H9 (cell line): Measurements from ENCODE around the gene KCNJ14. TPM values are rescaled to one million over a fixed set of nuclear protein-coding genes. Genes with fewer than 3 reads are reported as not detected.

Source experiments
- DNase-seq: peaks from one replicate; pipeline ENCODE4 v3.0.0-alpha.2; 2017
- H2AFZ ChIP-seq: one replicate; pipeline ENCODE4 v1.6.1; 2013; ENCODE audit warnings: mild to moderate bottlenecking, low read length, control low read depth, moderate library complexity
- H2AK5ac ChIP-seq: 2 replicates; pipeline ENCODE4 v1.6.1; 2013; ENCODE audit warnings: low read length, control low read depth, mixed read lengths; ENCODE audit not compliant: insufficient read length
- H2BK120ac ChIP-seq: one replicate; pipeline ENCODE4 v1.6.1; 2013; ENCODE audit warnings: low read depth, mild to moderate bottlenecking, low read length, control low read depth, inconsistent platforms; ENCODE audit not compliant: poor library complexity, severe bottlenecking
- H2BK12ac ChIP-seq: 2 replicates; pipeline ENCODE4 v1.6.1; 2013; ENCODE audit warnings: low read length, control low read depth, mixed read lengths, low read depth; ENCODE audit not compliant: insufficient read length
- H2BK15ac ChIP-seq: 2 replicates; pipeline ENCODE4 v1.6.1; 2013; ENCODE audit warnings: low read depth, low read length, control low read depth
- H2BK20ac ChIP-seq: one replicate; pipeline ENCODE4 v1.6.1; 2013; ENCODE audit warnings: low read depth, mild to moderate bottlenecking, low read length, control low read depth, inconsistent platforms; ENCODE audit not compliant: poor library complexity, severe bottlenecking
- H2BK5ac ChIP-seq: 2 replicates; pipeline ENCODE4 v1.6.1; 2013; ENCODE audit warnings: low read length, control low read depth, mixed read lengths; ENCODE audit not compliant: insufficient read length
- H3K14ac ChIP-seq: 2 replicates; pipeline ENCODE4 v1.6.1; 2013; ENCODE audit warnings: low read length, control low read depth; ENCODE audit not compliant: insufficient read depth
- H3K18ac ChIP-seq: 2 replicates; pipeline ENCODE4 v1.6.1; 2013; ENCODE audit warnings: low read depth, mild to moderate bottlenecking, mixed read lengths, low read length, control low read depth; ENCODE audit not compliant: insufficient read length
- H3K23ac ChIP-seq: 2 replicates; pipeline ENCODE4 v1.6.1; 2013; ENCODE audit warnings: low read length, control low read depth, mixed read lengths, low read depth; ENCODE audit not compliant: insufficient read length
- H3K23me2 ChIP-seq: 2 replicates; pipeline ENCODE4 v1.6.1; 2013; ENCODE audit warnings: low read depth, mild to moderate bottlenecking, mixed read lengths, low read length, control low read depth; ENCODE audit not compliant: insufficient read length, poor library complexity, severe bottlenecking
- H3K27ac ChIP-seq: 2 replicates; pipeline ENCODE4 v1.5.1; 2013; ENCODE audit warnings: low read length, control low read depth, mixed read lengths, low read depth; ENCODE audit not compliant: insufficient read length
- H3K27me3 ChIP-seq: 2 replicates; pipeline ENCODE4 v1.6.1; 2013; ENCODE audit warnings: low read length, control low read depth, inconsistent platforms; ENCODE audit not compliant: insufficient read depth
- H3K4ac ChIP-seq: 2 replicates; pipeline ENCODE4 v1.6.1; 2013; ENCODE audit warnings: low read depth, mild to moderate bottlenecking, control low read depth, inconsistent platforms, low read length, moderate library complexity
- H3K4me1 ChIP-seq: 2 replicates; pipeline ENCODE4 v1.6.1; 2013; ENCODE audit warnings: low read length, control low read depth, inconsistent platforms; ENCODE audit not compliant: insufficient read depth
- H3K4me2 ChIP-seq: 2 replicates; pipeline ENCODE4 v1.6.1; 2013; ENCODE audit warnings: low read length, control low read depth, mixed read lengths; ENCODE audit not compliant: insufficient read length, insufficient read depth
- H3K56ac ChIP-seq: 2 replicates; pipeline ENCODE4 v1.6.1; 2013; ENCODE audit warnings: low read depth, mild to moderate bottlenecking, mixed read lengths, low read length, control low read depth; ENCODE audit not compliant: insufficient read length
- H3K79me1 ChIP-seq: 2 replicates; pipeline ENCODE4 v1.6.1; 2013; ENCODE audit warnings: low read depth, mild to moderate bottlenecking, moderate library complexity, low read length, control low read depth, inconsistent platforms; ENCODE audit not compliant: insufficient read depth, poor library complexity, severe bottlenecking
- H3K79me2 ChIP-seq: 2 replicates; pipeline ENCODE4 v1.6.1; 2013; ENCODE audit warnings: low read length, control low read depth, inconsistent platforms; ENCODE audit not compliant: insufficient read depth
- H3K9ac ChIP-seq: 2 replicates; pipeline ENCODE4 v1.6.1; 2013; ENCODE audit warnings: low read length, control low read depth, mixed read lengths; ENCODE audit not compliant: insufficient read length; ENCODE audit errors: extremely low read depth
- H3K9me3 ChIP-seq: one replicate; pipeline ENCODE4 v1.6.1; 2013; ENCODE audit warnings: low read depth, low read length, inconsistent platforms; ENCODE audit not compliant: control insufficient read depth
- H3T11ph ChIP-seq: one replicate; pipeline ENCODE4 v1.6.1; 2013; ENCODE audit warnings: mild to moderate bottlenecking, low read length, control low read depth, inconsistent platforms
- H4K20me1 ChIP-seq: one replicate; pipeline ENCODE4 v1.6.1; 2013; ENCODE audit not compliant: control insufficient read depth, insufficient read length, insufficient read depth
- H4K5ac ChIP-seq: 2 replicates; pipeline ENCODE4 v1.6.1; 2013; ENCODE audit warnings: low read depth, mild to moderate bottlenecking, mixed read lengths, low read length, control low read depth; ENCODE audit not compliant: insufficient read length
- H4K8ac ChIP-seq: replicated peaks from 2 replicates; pipeline ENCODE4 v1.6.1; 2013; ENCODE audit warnings: low read length, control low read depth, mixed read lengths, low read depth; ENCODE audit not compliant: insufficient read length
- H4K91ac ChIP-seq: 2 replicates; pipeline ENCODE4 v1.6.1; 2013; ENCODE audit warnings: low read depth, mild to moderate bottlenecking, moderate library complexity, mixed read lengths, low read length, control low read depth; ENCODE audit not compliant: insufficient read length
- H3K27ac Mint-ChIP-seq, 3 experiments: 2 replicates in 2 of 3; 3 replicates in 1 of 3; pipeline ENCODE4 v1.8.0; 2020 to 2021; ENCODE audit warnings: mixed read lengths in 3 of 3, mild to moderate bottlenecking in 1 of 3, moderate library complexity in 1 of 3
- H3K27me3 Mint-ChIP-seq: 2 replicates; pipeline ENCODE4 v1.8.0; 2021; ENCODE audit warnings: low read depth, mild to moderate bottlenecking, moderate library complexity, mixed read lengths
- H3K36me3 Mint-ChIP-seq, 3 experiments: 2 replicates in 2 of 3; 3 replicates in 1 of 3; pipeline ENCODE4 v1.8.0; 2020 to 2021; ENCODE audit warnings: low read depth in 3 of 3, mixed read lengths in 3 of 3; ENCODE audit not compliant: insufficient read depth in 1 of 3
- H3K4me1 Mint-ChIP-seq, 2 experiments: 2 replicates each; pipeline ENCODE4 v1.8.0; 2020; ENCODE audit warnings: mixed read lengths in 2 of 2
- H3K4me3 Mint-ChIP-seq, 2 experiments: 2 replicates in 1 of 2; 3 replicates in 1 of 2; pipeline ENCODE4 v1.8.0; 2020 to 2021; ENCODE audit warnings: mild to moderate bottlenecking in 2 of 2, mixed read lengths in 2 of 2, moderate library complexity in 1 of 2
- H3K9me3 Mint-ChIP-seq, 2 experiments: 2 replicates in 1 of 2; 3 replicates in 1 of 2; pipeline ENCODE4 v1.8.0; 2020; ENCODE audit warnings: mild to moderate bottlenecking in 2 of 2, mixed read lengths in 2 of 2, moderate library complexity in 1 of 2
- CTCF ChIP-seq: fragments of 200-600 bp; sonication (generic); conservative IDR thresholded peaks from 3 replicates; pipeline ENCODE4 v1.8.0; 2021; ENCODE audit warnings: antibody characterized with exemption, mild to moderate bottlenecking
- WGBS: extraction: QIAGEN DNeasy Blood & Tissue Kit; methylation state at CpG from one replicate; pipeline ENCODE4 v1.1.7; 2013; ENCODE audit warnings: missing lambda C conversion rate, low lambda C conversion rate, mixed read lengths; ENCODE audit not compliant: insufficient read length; ENCODE audit errors: extremely low coverage; 5-methylcytosine and 5-hydroxymethylcytosine counted together
- total RNA-seq: library from RNA; stranded (reverse); gene quantifications from 2 replicates; pipeline ENCODE4 v1.2.1, GENCODE V29; 2021

Gene KCNJ14
- total RNA-seq, 1 experiment from 2014 or later: 1.2 TPM

- no peak for TF ChIP-seq CTCF
- no peaks in the 10 kb centered on the region for H3K27me3 ChIP-seq
- H3K4ac ChIP-seq: no peak overlapping the region
- DNase-seq: no peak
- no peak overlapping the region for H3K56ac ChIP-seq
- no peak overlapping the region for H2AK5ac ChIP-seq
- H3K23ac ChIP-seq: no peak overlapping the region
- no peak overlapping the region for H3T11ph ChIP-seq
- no peak overlapping the region for H2BK120ac ChIP-seq
- H2BK12ac ChIP-seq: no peak overlapping the region
- H3K9me3 Mint-ChIP-seq: no peaks in the 10 kb centered on the region
- H4K5ac ChIP-seq: no peak overlapping the region
- no peak overlapping the region for H3K14ac ChIP-seq
- H3K27me3 Mint-ChIP-seq: no peaks in the 10 kb centered on the region
- H3K9ac ChIP-seq: no peak overlapping the region
- H3K79me2 ChIP-seq: no peaks in the 10 kb centered on the region
- H4K91ac ChIP-seq: no peak overlapping the region
- no peaks in the 10 kb centered on the region for H3K79me1 ChIP-seq
- H4K20me1 ChIP-seq: no peaks in the 10 kb centered on the region
- no peak overlapping the region for H4K8ac ChIP-seq
- H3K4me3 Mint-ChIP-seq: no peak overlapping the region; a peak in 1 of 5 replicates
- no peak overlapping the region for H3K27ac ChIP-seq
- H3K4me2 ChIP-seq: no peak overlapping the region
- H3K23me2 ChIP-seq: no peaks in the 10 kb centered on the region
- H3K9me3 ChIP-seq: no peaks in the 10 kb centered on the region
- H3K27ac Mint-ChIP-seq: no peak overlapping the region; a peak in 1 of 7 replicates
- H3K36me3 Mint-ChIP-seq: peaks cover 41 to 87% (median 70%) of the 10 kb centered on the region in 3 experiments
- H2BK5ac ChIP-seq: no peak overlapping the region
- WGBS: no CpG with 5 or more reads among the region's 33 CpGs
- H3K4me1 ChIP-seq: no peaks in the 10 kb centered on the region
- no peaks in the 10 kb centered on the region for H3K4me1 Mint-ChIP-seq
- H3K18ac ChIP-seq: no peak overlapping the region
- no peak overlapping the region for H2AFZ ChIP-seq
- H2BK20ac ChIP-seq: no peak overlapping the region
- H2BK15ac ChIP-seq: no peak overlapping the region
Observed at GRCh38 chr19:48452289-48453190, 2.8 kb upstream of the KCNJ14 start.
